Natural killer cell (primary cell): ENCODE results near the gene INO80C. TPM values are rescaled to one million over a fixed set of nuclear protein-coding genes. Genes with fewer than 3 reads are reported as not detected.

ENCODE experiments used
- ATAC-seq, 3 donors: fragments of 150-1000 bp in 2 of 3; fragments of 200-7000 bp in 1 of 3; cut with Tn5 transposase; 1 replicate in 1 of 3; 2 replicates in 2 of 3; pipeline ENCODE4 v1.10.0; 2021; ENCODE audit warnings: mild to moderate bottlenecking in 2 of 3, moderate library complexity in 2 of 3
- DNase-seq, 2 donors: peaks; one replicate each; pipeline versions ENCODE4 v3.0.0 to v3.0.0-alpha.2; 2013 to 2021; ENCODE audit warnings: mixed read lengths in 1 of 2
- H3K27ac ChIP-seq: one replicate; pipeline ENCODE4 v1.5.1; 2013; ENCODE audit warnings: mild to moderate bottlenecking, low read length
- H3K27me3 ChIP-seq: one replicate; pipeline ENCODE4 v1.6.1; 2013; ENCODE audit warnings: low read length; ENCODE audit not compliant: control insufficient read depth, insufficient read depth
- H3K36me3 ChIP-seq: one replicate; pipeline ENCODE4 v1.6.1; 2013; ENCODE audit warnings: low read length; ENCODE audit not compliant: control insufficient read depth, insufficient read depth
- H3K4me1 ChIP-seq: one replicate; pipeline ENCODE4 v1.6.1; 2013; ENCODE audit warnings: low read length; ENCODE audit not compliant: control insufficient read depth, insufficient read depth
- H3K4me3 ChIP-seq: one replicate; pipeline ENCODE4 v1.5.1; 2013; ENCODE audit warnings: low read length
- H3K9me3 ChIP-seq: one replicate; pipeline ENCODE4 v1.6.1; 2013; ENCODE audit warnings: low read length; ENCODE audit not compliant: control insufficient read depth, insufficient read depth
- H3K27ac Mint-ChIP-seq, 2 donors: one replicate each; pipeline ENCODE4 v1.8.0; 2022; ENCODE audit warnings: mild to moderate bottlenecking in 2 of 2, mixed read lengths in 2 of 2, moderate library complexity in 1 of 2
- H3K27me3 Mint-ChIP-seq, 2 donors: one replicate each; pipeline ENCODE4 v1.8.0; 2022; ENCODE audit warnings: low read depth in 2 of 2, mixed read lengths in 2 of 2
- H3K36me3 Mint-ChIP-seq: one replicate; pipeline ENCODE4 v1.8.0; 2022; ENCODE audit warnings: mixed read lengths
- H3K4me1 Mint-ChIP-seq, 2 donors: one replicate each; pipeline ENCODE4 v1.8.0; 2022; ENCODE audit warnings: mixed read lengths in 2 of 2
- H3K4me3 Mint-ChIP-seq: one replicate; pipeline ENCODE4 v1.8.0; 2022; ENCODE audit warnings: mild to moderate bottlenecking, moderate library complexity, mixed read lengths
- H3K9me3 Mint-ChIP-seq, 2 donors: one replicate each; pipeline ENCODE4 v1.8.0; 2022; ENCODE audit warnings: mixed read lengths in 2 of 2
- WGBS: methylation state at CpG from one replicate; pipeline ENCODE4 v1.1.7; 2013; ENCODE audit warnings: missing lambda C conversion rate; ENCODE audit not compliant: insufficient coverage; 5-methylcytosine and 5-hydroxymethylcytosine counted together
- intact Hi-C: fragments of 100-400 bp; cut with micrococcal nuclease; formaldehyde crosslinking; loops from one replicate; pipeline ENCODE4 v1.14.2; 2022
- total RNA-seq, 4 donors: library from RNA; stranded (reverse); fragments of 120-200 nt in 1 of 4; gene quantifications; one replicate each; pipeline versions ENCODE4 v1.2.3 to v1.2.4, GENCODE V29; 2013 to 2022
- TF ChIP-seq, protein P1 (sequence below): fragments of 200-600 bp; IDR thresholded peaks from one replicate; pipeline ENCODE4 v1.8.0; 2022; ENCODE audit warnings: antibody characterized with exemption

The INO80C gene
- total RNA-seq, 3 donors from 2014 or later (not counting 1 experiment from before 2014, with no cell fraction given) = 17.6 to 19.5 (median 19.2) TPM

DNA sequence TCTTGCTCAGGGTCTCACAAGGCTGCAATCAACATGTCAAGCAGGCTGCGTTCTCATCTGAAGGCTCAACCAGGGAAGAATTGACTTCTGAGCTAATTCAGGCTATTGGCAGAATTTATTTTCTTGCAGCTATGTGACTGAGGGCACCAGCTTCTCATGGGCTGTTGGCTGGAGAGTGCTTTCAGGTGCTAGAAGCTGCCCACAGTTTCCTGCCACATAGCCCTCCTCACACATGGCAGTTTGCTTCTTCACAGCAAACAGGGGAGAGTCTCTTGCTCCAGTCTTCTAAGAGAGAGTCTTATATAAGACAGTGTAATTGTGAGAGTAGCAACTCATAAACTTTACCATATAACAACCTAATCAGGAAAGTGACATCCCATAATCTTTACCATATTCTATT, 37.5 kb upstream of the INO80C start:
- Mint-ChIP-seq H3K36me3 (no peaks in the 10 kb centered on the region), H3K27ac (peak overlapping the region; percentile 7 to 27), H3K27me3 (peaks cover 9 to 18% of the 10 kb centered on the region in 2 donors), H3K4me1 (peaks cover 13 to 14% of the 10 kb centered on the region in 2 donors), H3K4me3 (no peak overlapping the region), H3K9me3 (peaks cover 0 to 3% of the 10 kb centered on the region in 2 donors)
- intact Hi-C loops = no loop called here
- Histone ChIP-seq H3K27ac (no peak overlapping the region), H3K27me3 (peaks cover 2% of the 10 kb centered on the region), H3K4me1 (peaks cover 7% of the 10 kb centered on the region), H3K4me3 (no peak overlapping the region), H3K36me3 (no peaks in the 10 kb centered on the region), H3K9me3 (peaks cover 3% of the 10 kb centered on the region)
- TF ChIP-seq, protein P1, sequence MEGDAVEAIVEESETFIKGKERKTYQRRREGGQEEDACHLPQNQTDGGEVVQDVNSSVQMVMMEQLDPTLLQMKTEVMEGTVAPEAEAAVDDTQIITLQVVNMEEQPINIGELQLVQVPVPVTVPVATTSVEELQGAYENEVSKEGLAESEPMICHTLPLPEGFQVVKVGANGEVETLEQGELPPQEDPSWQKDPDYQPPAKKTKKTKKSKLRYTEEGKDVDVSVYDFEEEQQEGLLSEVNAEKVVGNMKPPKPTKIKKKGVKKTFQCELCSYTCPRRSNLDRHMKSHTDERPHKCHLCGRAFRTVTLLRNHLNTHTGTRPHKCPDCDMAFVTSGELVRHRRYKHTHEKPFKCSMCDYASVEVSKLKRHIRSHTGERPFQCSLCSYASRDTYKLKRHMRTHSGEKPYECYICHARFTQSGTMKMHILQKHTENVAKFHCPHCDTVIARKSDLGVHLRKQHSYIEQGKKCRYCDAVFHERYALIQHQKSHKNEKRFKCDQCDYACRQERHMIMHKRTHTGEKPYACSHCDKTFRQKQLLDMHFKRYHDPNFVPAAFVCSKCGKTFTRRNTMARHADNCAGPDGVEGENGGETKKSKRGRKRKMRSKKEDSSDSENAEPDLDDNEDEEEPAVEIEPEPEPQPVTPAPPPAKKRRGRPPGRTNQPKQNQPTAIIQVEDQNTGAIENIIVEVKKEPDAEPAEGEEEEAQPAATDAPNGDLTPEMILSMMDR = no peak
- WGBS = 91% methylated on average over 1 of the region's 1 CpG
- ATAC-seq (peak in 2 of 3 donors; percentile 26 to 76), DNase-seq (no peak)

DNA sequence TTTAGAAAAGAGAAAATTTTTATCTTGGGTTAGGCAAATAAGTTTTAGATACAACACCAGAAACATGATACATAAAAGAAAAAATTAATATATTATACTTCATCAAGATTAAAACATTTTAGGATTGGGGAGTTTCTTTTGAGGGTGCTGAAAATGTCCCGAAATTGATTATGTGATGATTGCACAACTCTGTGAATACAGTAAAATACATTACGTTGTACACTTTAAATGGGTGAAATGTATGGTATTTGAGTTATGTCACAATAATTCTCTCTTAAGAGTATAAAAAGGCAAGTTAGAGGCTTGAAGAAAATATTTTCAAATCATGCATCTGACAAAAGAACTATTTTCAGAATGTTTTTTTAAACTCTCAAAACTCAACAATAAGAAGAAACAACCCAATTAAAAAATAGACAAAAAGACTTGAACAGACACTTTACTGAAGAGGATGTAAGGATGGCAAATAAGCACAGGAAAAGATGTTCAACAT, 36.2 kb upstream of the INO80C start:
- ATAC-seq (no peak), DNase-seq (no peak)
- H3K4me1 ChIP-seq = peaks cover 7% of the 10 kb centered on the region
- intact Hi-C loops = no loop called here
- peaks cover 0 to 3% of the 10 kb centered on the region in 2 donors for H3K9me3 Mint-ChIP-seq
- no peak overlapping the region for H3K4me3 ChIP-seq
- no peaks in the 10 kb centered on the region for H3K36me3 ChIP-seq
- H3K27ac Mint-ChIP-seq = no peak overlapping the region
- WGBS = 94% methylated on average over 2 of the region's 2 CpGs
- no peak overlapping the region for H3K4me3 Mint-ChIP-seq
- H3K27ac ChIP-seq = no peak overlapping the region
- H3K27me3 Mint-ChIP-seq = peaks cover 10 to 31% of the 10 kb centered on the region in 2 donors
- H3K9me3 ChIP-seq = peaks cover 3% of the 10 kb centered on the region
- peaks cover 13 to 14% of the 10 kb centered on the region in 2 donors for H3K4me1 Mint-ChIP-seq
- H3K36me3 Mint-ChIP-seq = peaks cover 2% of the 10 kb centered on the region
- peaks cover 2% of the 10 kb centered on the region for H3K27me3 ChIP-seq
- TF ChIP-seq, protein P1 = no peak

DNA sequence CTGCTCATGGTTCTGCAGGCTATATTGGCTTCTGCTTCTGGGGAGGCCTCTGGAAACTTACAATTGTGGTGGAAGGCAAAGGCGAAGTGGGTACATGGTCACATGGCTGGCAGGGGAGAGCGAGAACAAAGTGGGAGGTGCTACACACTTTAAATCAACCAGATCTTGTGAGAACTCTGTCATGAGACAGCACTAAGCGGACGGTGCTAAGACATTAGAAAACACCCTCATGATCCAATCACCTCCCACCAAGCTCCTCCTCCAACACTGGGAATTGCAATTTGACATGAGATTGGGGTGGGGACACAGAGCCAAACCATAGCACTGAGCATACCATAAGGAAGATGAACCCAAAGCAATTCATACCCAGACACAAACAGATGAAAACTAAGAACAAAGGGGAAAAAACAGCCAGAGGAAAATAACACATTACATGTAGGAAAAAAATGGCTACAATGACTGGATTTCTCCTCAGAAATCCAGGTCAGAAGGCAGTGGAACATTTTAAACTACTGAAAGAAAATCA, 31.1 kb upstream of the INO80C start:
- intact Hi-C loops = no loop called here
- Histone ChIP-seq H3K27me3 (peaks cover 4% of the 10 kb centered on the region), H3K9me3 (no peaks in the 10 kb centered on the region), H3K36me3 (no peaks in the 10 kb centered on the region), H3K4me3 (no peak overlapping the region), H3K27ac (no peak overlapping the region), H3K4me1 (peaks cover 17% of the 10 kb centered on the region)
- 92% methylated on average over 4 of the region's 4 CpGs for WGBS
- TF ChIP-seq, protein P1 = no peak
- H3K27ac Mint-ChIP-seq = no peak overlapping the region
- H3K9me3 Mint-ChIP-seq = no peaks in the 10 kb centered on the region
- H3K36me3 Mint-ChIP-seq = peaks cover 6% of the 10 kb centered on the region
- DNase-seq (no peak), ATAC-seq (no peak)
- peaks cover 24 to 29% of the 10 kb centered on the region in 2 donors for H3K4me1 Mint-ChIP-seq
- H3K27me3 Mint-ChIP-seq = peaks cover 11 to 29% of the 10 kb centered on the region in 2 donors
- H3K4me3 Mint-ChIP-seq = no peak overlapping the region
